Stimulated activated CD8-positive, alpha-beta memory T cell treated with anti-CD3 and anti-CD28 coated beads, Interleukin-15, amount 100 ng/mL, for 4 hours (primary cell): ENCODE results near the gene KRT28.
"Not testable (repeated sequence)": the region's sequence is repeated elsewhere in the genome, so short reads cannot be mapped to it uniquely, and the experiment has no call there.

Experiments used
- DNase-seq, 2 donors: peaks; one replicate each; pipeline ENCODE4 v3.0.0-alpha.2; 2020; ENCODE audit warnings: low read depth in 2 of 2

Gene KRT28

GRCh38 chr17:40779181-40779909, 20.4 kb downstream of the KRT28 start:
- no peak for DNase-seq

- no peak for DNase-seq
Measured at GRCh38 chr17:40778461-40778860, 21.3 kb downstream of the KRT28 start.

GRCh38 chr17:40777971-40778370, 21.8 kb downstream of the KRT28 start:
- no peak for DNase-seq

GRCh38 chr17:40777459-40777858, 22.3 kb downstream of the KRT28 start:
- DNase-seq = no peak

GRCh38 chr17:40775945-40776344, 23.8 kb downstream of the KRT28 start:
- no peak for DNase-seq

GRCh38 chr17:40772101-40772500, 27.7 kb downstream of the KRT28 start, which contains the start of gene KRT26:
Gene KRT26 (minus strand): TSS chr17:40772201. CDS start chr17:40772113, 88 bp downstream.
- DNase-seq = no peak

DNA sequence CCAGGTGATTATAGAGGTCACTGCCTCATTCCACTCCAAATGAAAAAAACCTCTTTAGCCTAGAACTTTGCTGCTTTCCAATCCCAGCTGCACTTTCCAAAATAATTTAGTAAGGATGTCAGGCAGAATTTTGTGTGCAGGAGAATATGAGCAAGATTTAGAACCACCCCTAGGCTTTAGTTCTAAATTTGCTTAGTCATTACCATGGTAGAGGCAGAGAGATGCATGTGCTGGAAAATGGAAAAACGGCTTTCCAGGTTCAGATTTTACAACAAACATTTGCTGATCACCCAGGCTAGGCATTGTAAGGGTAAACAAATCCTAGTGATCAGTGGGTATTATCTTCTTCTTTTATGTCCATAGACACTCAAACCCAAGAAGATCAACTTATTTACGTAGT, 34.1 kb downstream of the KRT28 start:
- DNase-seq = no peak

DNA sequence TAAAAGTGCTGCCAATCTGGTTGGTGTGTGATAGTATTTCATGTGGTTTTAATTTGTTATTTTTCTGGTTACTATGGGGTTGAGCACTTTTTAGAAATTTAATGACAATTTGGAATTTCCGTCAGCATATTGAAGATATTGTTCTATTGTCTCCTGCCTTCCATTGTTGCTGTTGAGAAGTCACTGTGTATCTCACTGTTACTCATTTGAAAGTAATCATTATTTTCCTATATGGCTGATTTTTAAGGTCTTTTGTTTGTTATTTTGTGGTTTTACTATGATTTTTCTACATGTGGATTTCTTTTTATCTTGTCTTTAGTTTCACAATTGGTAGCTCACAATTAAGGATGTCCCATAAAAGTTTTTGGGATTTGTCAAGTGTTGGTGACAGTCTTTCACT, 36.0 kb downstream of the KRT28 start:
- no peak for DNase-seq

DNA sequence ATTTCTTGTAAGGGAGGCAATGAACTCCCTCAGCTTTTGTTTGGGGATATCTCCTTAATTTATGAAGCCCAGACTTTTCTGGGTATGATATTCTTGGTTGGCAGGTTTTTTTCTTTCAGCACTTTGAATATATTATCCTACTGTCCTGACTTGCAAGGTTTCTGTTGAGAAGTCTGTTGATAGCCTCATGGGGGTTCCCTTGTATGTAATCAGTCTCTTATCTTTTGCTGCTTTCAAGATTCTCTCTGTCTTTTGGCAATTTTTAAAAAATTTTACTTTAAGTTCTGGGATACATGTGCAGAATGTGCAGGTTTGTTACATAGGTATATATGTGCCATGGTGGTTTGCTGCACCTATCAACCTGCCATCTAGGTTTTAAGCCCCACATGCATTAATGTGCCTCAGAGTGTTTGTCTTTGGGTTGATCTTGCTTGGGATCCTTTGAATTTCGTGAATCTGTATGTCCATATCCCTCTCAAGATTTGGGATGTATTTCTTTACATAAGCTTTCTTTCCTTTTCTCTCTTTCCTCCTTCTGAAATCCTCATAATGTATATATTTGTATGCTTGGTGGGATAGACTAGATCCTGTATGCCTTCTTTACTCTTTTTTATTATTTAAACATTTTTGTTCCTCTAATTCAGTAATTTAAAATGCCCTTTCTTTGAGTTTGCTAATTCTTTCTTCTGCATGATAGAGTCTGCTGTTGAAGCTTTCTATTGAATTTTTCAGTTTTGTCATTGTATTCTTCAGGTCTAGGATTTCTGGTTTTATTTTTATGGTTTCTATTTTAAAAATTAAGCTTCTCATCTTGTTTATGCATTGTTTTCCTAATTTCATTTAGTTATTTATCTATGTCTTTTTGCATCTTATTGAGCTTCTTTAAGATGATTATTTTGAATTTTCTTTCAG, 39.4 kb downstream of the KRT28 start:
- no peak for DNase-seq

DNA sequence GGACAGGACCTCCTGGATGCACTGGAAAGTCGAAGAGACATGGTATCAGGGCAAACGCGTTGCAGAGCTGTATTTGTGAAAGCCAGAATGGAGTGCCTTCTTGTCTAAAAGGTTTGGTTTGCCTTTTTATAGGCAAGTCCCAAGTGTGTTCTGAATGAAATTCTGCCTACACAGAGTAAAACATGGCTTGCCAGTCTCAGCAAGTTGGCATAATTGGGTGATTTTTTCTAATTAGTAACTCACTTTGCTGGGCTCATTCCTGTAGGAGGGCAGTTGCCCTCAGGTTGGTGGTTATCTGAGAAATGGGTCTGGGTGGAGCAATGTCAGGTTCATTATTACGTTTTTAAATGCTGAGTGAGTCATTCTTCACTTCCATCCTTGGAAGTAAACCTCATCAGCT, 44.5 kb downstream of the KRT28 start, which contains the start of gene KRT25:
Gene KRT25, minus strand, starts transcription at position 101 of the 400 bp plus-strand sequence. Its CDS starts 60 bp downstream, at position 41.
- no peak for DNase-seq

DNA sequence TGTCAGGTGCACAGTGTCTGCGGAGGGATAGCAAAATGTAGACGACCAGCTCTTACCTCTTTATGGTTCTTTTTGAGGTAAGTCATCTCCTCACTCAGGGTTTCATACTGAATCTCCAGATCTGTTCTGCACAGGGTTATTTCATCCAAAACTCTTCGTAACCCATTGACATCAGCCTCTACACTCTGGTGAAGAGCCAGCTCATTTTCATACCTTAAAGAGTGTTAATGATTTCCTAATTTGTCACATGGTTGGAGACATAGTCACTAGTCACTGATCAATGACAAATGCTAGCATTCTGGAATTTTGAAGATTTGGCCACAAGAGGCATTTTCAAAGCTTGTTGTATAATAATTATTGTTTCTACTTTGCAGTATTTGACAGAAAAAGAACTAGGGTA, 46.0 kb downstream of the KRT28 start:
- no peak for DNase-seq

DNA sequence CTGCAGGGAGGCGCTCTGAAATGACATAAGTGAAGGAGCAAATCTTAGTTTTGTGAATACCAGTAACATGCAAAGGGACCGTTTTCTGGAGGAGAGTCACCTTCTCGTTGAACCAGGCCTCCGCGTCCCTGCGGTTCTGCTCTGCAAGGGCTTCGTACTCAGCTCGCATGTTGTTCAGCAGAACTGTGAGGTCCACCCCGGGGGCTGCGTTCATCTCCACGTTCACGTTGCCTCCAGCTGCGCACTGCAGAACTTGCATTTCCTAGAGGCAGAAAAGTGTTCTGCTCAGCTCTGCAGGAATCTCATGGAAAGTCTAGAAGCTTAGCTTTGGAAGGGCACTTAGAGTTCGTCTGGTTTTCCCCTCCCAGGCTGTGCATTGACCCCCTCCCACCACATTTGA, 48.7 kb downstream of the KRT28 start:
- no peak for DNase-seq

DNA sequence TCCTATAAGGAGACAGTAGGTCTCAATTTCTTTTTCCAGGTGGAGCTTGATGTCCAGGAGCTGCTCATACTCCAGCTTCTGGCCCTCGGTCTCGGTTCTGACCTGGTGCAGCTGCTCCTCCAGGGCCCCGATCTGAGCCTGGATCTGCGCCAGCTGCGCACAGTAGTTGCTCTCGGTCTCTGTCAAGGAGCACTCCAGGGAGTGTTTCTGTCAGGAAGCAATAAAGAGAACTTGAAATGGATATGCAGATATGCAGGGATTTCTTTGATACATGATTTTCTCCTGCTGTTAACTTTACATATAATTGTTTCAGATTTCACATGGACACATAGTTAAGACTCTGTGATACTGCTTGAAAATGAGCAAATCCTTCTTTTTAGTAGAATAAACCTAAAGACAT, 49.4 kb downstream of the KRT28 start:
- no peak for DNase-seq

DNA sequence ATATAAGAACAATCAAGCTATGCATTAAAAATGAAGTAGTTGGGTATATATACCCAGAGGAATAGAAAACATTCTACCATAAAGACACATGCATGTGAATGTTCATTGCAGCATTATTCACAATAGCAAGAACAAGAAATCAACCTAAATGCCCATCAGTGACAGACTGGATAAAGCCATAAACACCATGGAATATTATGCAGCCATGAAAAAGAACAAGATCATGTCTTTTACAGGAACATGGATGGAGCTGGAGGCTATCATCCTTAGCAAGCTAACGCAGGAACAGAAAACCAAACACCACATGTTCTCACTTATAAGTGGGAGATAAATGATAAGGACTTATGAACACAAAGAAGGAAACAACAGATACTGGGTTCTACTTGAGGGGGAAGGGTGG, 51.1 kb downstream of the KRT28 start:
- DNase-seq = not testable (repeated sequence)
